ENCODE measurements around the gene COG7.
"Not testable (repeated sequence)": the region's sequence is repeated elsewhere in the genome, so short reads cannot be mapped to it uniquely, and the experiment has no call there.

COG7 gene

DNA sequence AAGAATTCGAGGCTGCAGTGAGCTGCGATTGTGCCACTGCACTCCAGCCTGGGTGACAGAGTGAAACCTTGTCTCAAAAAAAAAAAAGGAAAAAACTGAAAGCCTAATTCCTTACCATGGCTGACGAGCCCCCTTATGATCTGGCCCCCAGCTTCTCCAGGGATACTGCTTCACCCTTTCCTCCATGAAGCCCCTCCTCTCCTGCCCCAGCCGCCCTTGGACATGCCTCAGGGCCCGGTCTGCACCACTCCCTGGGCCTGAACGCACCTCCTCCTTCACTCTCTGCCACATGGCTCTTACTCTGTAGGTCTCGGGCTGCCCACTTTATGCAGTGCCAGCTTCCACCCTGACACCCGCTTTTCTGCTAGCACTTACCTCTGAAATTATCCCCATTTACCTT lies 65.3 kb downstream of the COG7 start:
- no peak for DNase-seq (ENCODE audit: low read depth in 2 of 2, low spot score in 1 of 2)

DNA sequence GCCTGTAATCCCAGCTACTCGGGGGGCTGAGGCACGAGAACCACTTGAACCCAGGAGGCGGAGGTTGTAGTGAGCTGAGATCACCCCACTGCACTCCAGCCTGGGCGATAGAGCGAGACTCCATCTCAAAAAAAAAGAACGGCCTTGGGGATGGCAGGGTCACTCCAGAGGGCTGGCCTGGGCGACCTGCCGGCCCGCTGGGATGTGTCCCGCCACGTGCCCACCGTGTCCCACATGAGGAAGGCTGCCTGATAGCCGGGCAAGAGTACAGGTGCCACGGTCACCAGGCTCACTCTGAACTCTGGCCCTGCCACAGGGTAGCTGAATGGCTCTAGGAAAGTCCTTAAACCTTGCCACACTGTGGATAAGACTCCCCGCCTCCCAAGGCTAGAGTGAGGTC lies 67.5 kb downstream of the COG7 start:
- no peak for DNase-seq (ENCODE audit: low read depth in 2 of 2, low spot score in 1 of 2)

DNA sequence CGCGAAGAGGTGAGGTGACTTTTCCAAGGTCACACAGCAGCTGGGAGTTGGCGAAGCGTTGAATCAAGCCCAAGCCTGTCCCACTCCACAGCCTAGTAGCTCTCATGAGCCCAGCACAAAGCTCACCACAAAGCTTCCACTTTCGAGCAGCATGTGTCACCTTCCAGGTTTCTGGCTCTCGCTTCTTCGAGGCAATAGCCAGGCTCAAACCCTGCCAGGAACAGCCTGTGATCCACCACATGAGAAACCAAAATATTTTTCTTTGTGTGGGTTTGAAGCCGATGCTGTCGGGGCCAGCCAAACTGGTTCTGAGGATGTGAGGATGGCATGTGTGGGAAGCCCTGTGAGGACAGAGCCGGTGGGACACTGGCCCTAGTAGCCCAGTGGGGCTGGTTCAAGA lies 68.1 kb downstream of the COG7 start:
- no peak for DNase-seq (ENCODE audit: low read depth in 2 of 2, low spot score in 1 of 2)

DNA sequence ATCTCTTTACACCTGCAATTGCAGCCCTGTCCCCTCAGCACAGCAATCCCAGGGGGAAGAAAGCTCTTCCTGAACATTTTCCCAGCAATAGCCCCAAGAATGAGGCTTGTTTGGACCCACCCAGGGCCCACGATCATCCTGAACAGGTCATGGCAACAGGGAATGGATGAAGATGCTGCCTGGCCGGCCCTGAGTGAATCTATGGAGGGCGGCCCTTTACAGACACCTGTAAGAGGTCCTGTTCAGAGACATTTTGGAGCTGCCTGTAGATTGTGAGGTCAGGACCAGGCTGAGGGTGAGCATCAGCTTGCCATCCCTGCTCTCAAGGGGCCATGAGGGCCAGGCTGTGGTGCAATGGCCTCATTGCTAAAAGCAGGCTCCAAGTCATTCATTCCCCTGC lies 69.1 kb downstream of the COG7 start:
- no peak for DNase-seq (ENCODE audit: low read depth in 2 of 2, low spot score in 1 of 2)

DNA sequence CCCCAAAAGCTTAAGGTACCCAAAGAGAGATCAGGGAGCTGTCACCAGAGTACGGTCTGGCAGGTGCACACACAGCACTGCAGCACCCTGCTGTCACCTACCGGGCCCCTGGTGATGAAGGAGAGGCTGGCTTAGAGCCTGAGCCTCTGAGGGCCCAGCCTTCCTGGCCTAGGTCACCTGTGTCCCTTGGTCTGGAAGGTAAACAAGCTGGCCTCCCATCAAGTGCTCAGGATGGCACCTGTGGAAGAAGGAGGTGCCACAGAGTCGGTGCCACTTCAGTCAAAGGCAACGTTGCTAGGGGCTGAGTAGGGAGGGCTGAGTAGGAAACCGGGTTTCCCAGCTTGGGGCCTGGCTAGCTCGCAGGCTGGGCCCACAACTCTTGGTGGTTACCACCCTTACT lies 70.7 kb downstream of the COG7 start:
- no peak for DNase-seq (ENCODE audit: low read depth in 2 of 2, low spot score in 1 of 2)

DNA sequence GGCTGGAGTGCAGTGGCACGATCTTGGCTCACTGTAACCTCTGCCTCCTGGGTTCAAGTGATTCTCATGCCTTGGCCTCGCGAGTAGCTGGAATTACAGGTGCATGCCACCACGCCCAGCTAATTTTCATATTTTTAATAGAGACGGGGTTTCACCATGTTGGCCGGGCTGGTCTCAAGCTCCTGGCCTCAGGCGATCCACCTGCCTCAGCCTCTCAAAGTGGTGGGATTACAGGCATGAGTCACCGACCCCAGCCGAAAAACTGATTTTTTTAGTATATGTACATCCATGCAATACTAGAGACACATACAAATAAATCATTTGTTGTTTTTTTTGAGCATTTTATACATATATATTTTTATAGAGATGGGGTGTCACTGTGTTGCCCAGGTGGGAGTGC lies 71.3 kb downstream of the COG7 start:
- not testable (repeated sequence) for DNase-seq (ENCODE audit: low read depth in 2 of 2, low spot score in 1 of 2)

DNA sequence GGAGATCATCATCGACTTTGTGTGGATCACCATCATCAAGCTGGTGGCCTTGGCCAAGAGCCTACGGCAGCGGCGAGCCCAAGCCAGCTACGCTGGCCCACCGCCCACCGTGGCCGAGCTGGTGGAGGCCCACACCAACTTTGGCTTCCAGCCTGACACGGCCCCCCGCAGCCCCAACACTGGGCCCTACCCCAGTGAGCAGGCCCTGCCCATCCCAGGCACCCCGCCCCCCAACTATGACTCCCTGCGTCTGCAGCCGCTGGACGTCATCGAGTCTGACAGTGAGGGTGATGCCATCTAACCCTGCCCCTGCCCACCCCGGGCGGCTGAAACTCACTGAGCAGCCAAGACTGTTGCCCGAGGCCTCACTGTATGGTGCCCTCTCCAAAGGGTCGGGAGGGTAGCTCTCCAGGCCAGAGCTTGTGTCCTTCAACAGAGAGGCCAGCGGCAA lies 72.5 kb downstream of the COG7 start:
- no peak for DNase-seq (ENCODE audit: low read depth in 2 of 2, low spot score in 1 of 2)

DNA sequence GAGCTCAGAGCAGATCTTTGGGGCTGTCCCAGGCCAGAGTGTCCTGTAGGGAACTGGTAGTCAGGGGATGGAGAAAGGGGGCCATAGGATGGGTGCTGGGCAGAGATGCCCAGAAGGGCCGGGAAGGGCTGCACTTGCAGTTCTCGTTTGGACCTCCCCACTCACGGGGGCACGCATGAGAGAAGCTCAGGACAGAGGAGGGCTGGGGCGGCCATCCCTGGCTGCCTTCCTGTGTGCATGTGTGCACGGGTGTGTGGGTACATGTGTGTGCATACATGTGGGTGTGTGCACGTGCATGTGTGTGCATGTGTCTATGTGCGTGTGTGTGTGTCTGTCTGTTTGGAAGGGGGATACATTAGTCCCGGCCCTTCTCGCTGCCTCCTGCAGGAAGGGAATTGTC lies 73.3 kb downstream of the COG7 start:
- DNase-seq (ENCODE audit: low read depth in 2 of 2, low spot score in 1 of 2) = no peak

DNA sequence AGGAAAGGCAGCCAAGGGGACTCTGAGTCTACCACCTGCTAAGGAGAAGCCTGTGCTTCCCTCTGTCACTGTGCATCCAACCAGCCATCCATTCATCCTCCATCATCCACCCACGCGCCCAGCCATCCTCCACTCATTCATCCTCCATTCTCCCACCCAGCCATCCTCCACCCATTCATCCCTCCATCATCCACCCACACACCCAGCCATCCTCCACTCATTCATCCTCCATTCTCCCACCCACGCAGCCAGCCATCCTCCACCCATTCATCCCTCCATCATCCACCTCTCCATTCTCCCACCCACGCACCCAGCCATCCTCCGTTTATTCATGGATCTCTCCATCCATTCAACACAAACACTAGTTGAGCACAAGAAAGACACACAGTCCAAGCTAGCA lies 74.1 kb downstream of the COG7 start:
- DNase-seq (ENCODE audit: low read depth in 2 of 2, low spot score in 1 of 2) = no peak

DNA sequence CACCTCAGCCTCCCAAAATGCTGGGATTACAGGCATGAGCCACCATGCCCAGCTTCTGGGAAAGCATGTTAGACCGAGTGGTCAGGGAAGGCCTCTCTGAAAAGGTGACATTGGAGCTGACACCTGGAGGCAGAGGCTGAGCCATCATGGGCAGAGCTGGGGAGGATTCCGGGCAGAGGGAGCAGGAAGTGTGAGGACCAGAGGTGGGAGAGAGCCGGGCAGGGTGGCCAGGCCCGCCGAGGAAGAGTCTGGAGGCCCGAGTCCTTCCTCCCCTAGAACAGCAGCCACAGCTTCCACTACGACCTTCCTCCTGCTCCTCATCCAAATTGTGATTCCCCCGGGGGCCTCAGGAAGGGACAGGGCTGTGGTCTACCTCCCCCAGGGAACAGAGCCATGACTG lies 74.7 kb downstream of the COG7 start:
- DNase-seq (ENCODE audit: low read depth in 2 of 2, low spot score in 1 of 2) = no peak

DNA sequence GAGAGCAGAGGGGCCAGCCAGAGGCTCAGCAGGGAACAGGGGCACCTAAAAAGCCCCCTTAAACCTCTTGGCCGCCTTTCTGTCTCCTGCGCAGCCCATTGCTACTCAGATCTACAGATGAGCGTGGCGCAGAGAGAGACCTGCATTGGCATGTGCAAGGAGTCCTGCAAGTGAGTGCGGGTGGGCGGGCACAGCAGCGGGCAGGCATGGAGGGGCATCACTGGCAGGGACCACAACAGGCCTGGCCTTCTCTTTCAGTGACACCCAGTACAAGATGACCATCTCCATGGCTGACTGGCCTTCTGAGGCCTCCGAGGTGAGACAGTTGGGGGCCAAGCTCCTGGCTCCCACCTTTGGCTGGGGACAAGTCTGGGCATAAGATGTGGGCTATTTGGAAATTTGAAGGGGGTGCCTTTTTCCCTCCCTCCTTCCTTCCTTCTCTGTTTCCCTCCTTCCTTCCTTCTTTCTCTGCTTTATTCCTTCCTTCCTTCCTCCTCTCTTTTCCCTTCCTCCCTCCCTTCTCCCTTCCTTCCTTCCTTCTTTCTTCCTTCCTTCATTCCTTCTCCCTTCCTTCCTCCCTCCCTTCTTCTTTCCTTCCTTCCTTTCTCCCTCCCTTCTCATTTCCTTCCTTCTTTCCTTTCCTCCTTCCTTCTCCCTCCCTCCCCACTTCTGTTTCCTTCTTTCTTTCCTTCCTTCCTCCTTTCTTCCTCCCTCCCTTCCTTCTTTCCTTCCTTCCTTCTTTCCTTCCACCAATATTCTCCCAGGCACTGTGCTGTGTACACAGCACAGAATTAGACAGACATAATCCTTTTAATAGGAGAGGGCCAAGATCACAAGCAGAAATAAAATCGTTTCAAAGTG lies 75.7 kb downstream of the COG7 start:
- DNase-seq (ENCODE audit: low read depth in 2 of 2, low spot score in 1 of 2) = no peak

DNA sequence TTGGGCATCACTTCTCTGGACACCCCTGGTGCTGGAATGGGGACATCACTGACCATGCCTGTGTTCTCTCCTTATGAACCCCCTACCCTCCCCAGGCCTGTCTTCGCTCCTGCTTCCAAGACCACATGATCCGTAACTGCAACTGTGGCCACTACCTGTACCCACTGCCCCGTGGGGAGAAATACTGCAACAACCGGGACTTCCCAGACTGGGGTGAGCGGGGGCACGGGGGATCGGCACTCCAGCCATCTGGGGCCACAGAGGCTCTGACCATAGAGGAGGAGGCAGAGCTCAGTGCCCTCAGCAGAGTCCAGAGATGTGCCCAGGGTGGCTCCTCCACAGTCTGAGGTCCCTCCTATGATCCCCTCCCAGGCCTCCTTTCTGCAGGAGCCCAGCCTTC lies 77.3 kb downstream of the COG7 start:
- DNase-seq (ENCODE audit: low read depth in 2 of 2, low spot score in 1 of 2) = no peak

DNA sequence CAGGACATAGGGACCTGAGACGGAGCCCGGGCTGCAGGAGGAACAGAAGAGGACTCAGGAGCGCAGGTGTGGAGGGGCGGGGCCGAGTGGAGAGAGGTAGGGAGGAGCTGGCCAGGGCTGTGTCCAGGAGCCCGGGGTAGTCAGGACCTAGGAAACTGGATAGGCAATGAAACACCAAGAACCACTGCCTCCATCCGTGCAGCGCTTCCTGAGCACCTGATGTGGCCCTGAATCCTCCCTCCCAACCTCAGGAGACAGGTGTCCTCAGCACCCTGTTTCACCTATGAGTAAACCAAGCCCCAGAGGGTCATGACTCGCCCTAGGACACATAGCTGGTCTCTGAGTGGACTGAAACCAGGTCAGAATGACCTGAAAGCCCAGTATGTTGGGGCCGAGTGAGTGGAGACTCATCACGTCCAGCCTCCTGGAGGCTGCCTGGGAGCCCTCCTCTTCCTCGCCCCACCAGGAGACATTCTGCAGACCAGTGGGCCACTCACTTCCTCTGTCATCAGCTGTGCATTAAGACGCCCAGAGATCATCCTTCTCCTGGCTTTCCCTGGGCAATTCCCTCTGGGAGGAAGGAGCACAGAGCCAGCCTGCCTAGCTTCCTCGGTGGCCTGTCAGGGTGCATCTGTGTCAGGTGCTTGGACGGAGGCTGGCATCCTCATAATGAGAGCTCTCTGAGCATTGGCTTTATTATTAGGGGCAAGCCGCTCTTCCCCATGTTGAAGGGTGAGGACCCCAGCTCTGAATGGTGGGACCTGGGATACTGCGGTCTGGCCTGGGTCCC lies 78.1 kb downstream of the COG7 start:
- no peak for DNase-seq (ENCODE audit: low read depth in 2 of 2, low spot score in 1 of 2)

DNA sequence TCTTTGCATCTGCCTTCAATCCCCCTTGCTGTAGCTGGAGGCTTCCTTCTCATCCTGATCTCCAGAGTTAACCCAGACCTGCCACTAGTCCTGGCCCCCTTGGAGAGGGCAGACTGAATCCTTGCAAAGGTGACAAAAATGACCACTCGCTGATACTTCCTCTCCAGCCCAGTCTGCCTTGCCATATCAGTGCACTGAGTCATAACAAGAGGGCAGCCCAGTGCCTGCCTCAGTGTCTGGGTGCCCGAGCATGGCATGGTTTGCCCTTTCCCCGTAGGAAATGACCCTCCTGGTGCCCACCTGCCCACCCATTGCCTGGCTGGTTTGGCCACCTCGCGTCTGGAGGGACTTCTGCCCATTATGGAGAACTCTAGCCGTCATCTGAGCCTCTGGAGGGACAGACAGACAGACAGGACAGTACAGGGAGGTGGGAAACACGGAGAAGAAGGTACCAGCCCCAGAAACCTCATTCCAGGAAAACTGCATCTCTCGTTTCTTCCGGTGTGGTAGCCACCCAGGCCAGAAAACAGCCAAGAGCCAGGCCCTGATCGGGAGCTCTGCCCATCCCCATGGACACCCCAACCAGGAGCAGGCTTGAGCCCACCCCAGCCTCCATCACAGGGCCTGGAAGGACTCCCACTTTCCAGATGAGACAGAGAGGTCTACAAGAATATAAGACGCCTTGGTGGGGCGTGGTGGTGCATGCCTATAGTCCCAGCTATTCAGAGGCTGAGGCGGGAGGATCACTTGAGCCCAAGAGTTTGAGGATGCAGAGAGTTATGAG lies 79.4 kb downstream of the COG7 start:
- DNase-seq (ENCODE audit: low read depth in 2 of 2, low spot score in 1 of 2) = no peak

DNA sequence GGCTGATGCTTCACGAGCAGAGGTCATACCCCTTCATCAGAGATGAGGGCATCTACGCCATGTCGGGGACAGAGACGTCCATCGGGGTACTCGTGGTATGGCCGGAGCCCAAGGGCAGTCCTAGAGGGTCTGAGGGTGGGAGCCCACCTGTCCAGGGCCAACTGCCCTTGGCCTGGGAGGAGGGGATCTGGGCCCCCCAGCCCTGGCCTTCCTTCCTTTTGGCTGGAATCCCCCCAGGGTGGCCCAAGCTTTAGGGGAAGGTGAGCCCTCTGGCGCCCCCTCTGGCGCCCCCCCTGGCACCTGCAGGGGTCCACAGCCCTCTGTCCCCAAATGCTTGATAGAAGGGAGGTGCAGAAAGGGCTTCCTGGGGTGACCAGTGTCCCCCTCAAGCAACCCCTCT lies 81.6 kb downstream of the COG7 start:
- DNase-seq (ENCODE audit: low read depth in 2 of 2, low spot score in 1 of 2) = no peak

DNA sequence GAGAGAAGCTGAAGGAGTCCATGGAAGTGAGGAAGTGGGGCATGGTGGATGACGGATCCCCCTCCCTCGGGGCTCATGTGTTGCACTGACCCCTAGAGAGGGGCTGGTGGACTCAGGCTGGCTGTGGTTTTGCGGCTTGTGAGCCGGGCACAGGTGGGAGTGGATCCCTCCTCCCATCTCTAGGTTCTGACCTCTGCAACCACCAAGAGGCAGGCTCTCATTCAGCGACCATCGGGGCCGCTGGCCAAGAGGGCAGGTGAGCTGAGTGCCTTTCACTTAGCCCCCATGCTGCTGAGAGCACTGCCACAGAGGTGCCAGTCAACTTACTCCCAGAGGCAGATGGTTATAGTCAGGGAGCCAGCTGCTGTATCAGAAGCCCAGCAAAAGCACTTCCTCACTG lies 83.6 kb downstream of the COG7 start:
- no peak for DNase-seq (ENCODE audit: low read depth in 2 of 2, low spot score in 1 of 2)

DNA sequence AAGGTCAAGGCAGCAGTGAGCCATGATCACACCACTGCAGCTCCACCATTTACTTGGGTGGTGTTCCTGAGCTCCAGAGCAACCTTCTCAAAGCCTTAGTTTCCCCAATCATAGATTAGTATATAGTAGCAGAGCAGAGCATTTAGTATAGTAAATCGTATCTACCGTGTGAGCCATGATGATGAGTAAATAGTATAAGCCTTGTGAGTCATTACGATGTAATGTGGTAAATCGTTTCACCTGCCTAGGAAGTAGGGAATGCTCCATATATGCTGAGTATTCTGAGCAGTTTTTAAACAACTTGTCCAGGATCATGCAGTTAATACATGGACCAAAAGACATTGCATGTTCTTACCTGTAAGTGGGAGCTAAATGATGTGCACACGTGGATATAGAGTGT lies 84.5 kb downstream of the COG7 start:
- DNase-seq (ENCODE audit: low read depth in 2 of 2, low spot score in 1 of 2) = no peak

DNA sequence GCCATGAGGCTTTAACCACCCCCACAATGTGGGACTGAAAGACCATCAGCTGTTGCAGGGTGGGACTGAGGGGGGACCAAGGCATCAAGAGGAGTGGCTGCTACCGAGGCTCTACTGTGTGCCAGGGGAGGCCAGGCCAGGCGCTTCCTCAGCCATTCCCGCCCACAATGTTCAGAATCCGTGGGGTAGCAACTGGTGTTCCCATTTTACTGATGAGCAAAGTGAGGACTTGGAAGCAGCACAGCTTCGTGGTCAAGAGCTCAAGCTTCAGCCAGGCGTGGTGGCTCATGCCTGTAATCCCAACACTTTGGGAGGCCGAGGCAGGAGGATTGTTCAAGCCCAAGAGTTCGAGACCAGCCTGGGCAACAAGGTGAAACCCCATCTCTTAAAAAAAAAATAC lies 85.0 kb downstream of the COG7 start:
- no peak for DNase-seq (ENCODE audit: low read depth in 2 of 2, low spot score in 1 of 2)

DNA sequence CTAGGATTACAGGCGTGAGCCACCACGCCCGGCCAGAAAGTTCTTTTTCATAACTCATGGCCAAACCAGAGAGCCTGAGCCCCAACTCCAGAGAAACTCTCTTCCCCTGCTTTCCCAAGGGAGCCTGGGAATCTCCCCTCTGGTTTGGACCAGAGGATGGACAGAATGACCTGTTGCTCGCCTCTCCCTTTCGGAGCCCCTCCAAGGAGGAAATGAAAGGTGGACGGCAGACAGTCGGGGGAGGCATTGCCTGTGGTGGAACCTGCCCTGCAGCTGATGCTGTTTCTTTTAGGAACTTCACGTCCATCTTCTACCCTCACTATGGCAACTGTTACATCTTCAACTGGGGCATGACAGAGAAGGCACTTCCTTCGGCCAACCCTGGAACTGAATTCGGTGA lies 85.4 kb downstream of the COG7 start:
- DNase-seq (ENCODE audit: low read depth in 2 of 2, low spot score in 1 of 2) = no peak

DNA sequence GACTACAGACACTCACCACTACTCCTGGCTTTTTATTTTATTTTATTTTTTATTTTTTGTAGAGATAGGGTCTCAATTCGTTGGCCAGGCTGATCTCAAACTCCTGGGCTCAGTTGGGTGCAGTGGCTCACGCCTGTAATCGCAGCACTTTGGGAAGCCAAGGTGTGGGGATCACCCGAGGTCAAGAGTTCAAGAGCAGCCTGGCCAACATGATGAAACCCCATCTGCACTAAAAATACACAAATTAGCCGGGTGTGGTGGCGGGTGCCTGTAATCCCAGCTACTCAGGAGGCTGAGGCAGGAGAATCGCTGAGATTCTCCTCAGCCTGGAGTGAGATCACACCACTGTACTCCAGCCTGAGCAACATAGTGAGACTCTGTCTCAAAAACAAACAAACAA lies 86.6 kb downstream of the COG7 start:
- not testable (repeated sequence) for DNase-seq (ENCODE audit: low read depth in 2 of 2, low spot score in 1 of 2)

DNA sequence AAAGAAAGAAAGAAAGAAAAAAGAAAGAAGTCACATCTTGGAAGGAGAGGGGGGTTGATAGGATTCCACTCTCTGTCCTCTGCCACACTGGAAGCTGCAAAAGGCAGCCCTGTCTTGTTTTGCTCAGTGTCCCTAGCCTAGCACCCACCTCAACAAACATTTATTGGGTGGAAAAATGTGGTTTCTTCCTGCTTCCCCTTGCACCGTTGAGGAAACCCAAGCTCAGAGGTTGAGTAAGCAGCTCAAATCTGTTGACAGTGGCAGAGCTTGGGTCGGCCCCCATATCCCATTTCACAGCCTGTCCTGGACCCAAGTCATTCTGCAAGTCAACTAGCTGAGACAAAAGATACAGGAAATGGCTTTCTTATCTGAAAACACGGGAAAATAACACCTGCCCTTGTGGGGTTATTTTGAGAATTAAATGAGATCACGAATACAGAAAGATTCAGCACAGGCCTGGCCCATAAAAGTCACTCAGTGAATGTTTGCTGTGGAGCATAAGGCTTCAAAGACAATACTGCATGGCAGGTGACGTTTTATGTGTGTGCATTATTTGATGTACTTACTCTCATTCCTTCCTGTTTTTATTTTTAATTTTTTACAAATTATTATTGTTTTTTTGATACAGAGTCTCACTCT lies 87.3 kb downstream of the COG7 start:
- no peak for DNase-seq (ENCODE audit: low read depth in 2 of 2, low spot score in 1 of 2)

Measured in stimulated activated CD8-positive, alpha-beta memory T cell treated with anti-CD3 and anti-CD28 coated beads, Interleukin-4, amount 100 ng/mL, for 1 hour (primary cell).